ENCODE results near the gene UST.
"Not testable (repeated sequence)": the region's sequence is repeated elsewhere in the genome, so short reads cannot be mapped to it uniquely, and the experiment has no call there.

The UST gene

GRCh38 chr6:148954461-148954860 is 207.6 kb downstream of the UST start:
- Histone ChIP-seq H3K27me3 (ENCODE audit: control insufficient read depth, low read length) (peaks cover 10% of the 10 kb centered on the region; the same call in 1 of the 2 replicates), H3K36me3 (ENCODE audit: control insufficient read depth, low read length) (no peaks in the 10 kb centered on the region), H4K20me1 (ENCODE audit: control insufficient read depth, insufficient read depth, low read depth, low read length) (no peaks in the 10 kb centered on the region), H3F3A (ENCODE audit: control insufficient read depth, insufficient read depth) (no peaks in the 10 kb centered on the region), H3K4me3 (ENCODE audit: low read length) (no peak overlapping the region), H3K9me3 (ENCODE audit: control insufficient read depth, insufficient read depth, low read length) (no peaks in the 10 kb centered on the region), H3K4me2 (ENCODE audit: low read length) (no peak overlapping the region), H3K9me2 (replicated peaks; ENCODE audit: control insufficient read depth, low read length) (no peaks in the 10 kb centered on the region), H3K27ac (ENCODE audit: low read depth, low read length) (no peak overlapping the region), H3K79me2 (ENCODE audit: control insufficient read depth, low read length) (no peaks in the 10 kb centered on the region), H3K4me1 (ENCODE audit: control insufficient read depth, low read length) (no peaks in the 10 kb centered on the region)
- no peak for TF ChIP-seq CTCF (IDR thresholded peaks at IDR 0.05; ENCODE audit: low read depth, low read length, poor library complexity, severe bottlenecking)
- TF ChIP-seq EZH2phosphoT487 (IDR thresholded peaks at IDR 0.05; ENCODE audit: borderline replicate concordance, low read length): no peak

DNA sequence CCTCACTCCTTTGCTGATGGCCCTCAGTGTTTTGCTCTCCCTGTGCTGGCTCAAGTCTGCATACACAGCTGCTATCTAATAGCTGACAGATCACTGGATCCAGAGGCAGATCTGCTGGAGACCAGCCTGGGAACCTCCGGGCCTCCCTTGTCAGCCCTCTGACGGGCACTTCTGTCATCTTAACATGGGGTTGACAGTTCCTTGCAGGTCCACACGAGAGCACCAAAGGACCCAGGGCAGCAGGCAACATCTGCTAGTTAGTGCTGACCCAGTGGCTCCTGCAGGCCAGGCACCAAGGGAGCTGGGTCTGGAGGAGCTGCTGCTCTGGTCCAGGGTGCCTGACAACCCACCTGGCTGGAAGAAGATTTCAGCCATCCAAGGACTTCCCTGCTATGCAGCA is 208.1 kb downstream of the UST start:
- Histone ChIP-seq H3K79me2 (ENCODE audit: control insufficient read depth, low read length) (no peaks in the 10 kb centered on the region), H3K4me3 (ENCODE audit: low read length) (no peak overlapping the region), H3F3A (ENCODE audit: control insufficient read depth, insufficient read depth) (no peaks in the 10 kb centered on the region), H3K36me3 (ENCODE audit: control insufficient read depth, low read length) (no peaks in the 10 kb centered on the region), H4K20me1 (ENCODE audit: control insufficient read depth, insufficient read depth, low read depth, low read length) (no peaks in the 10 kb centered on the region), H3K9me2 (replicated peaks; ENCODE audit: control insufficient read depth, low read length) (no peaks in the 10 kb centered on the region), H3K9me3 (ENCODE audit: control insufficient read depth, insufficient read depth, low read length) (no peaks in the 10 kb centered on the region), H3K27me3 (ENCODE audit: control insufficient read depth, low read length) (peaks cover 10% of the 10 kb centered on the region; the same call in 1 of the 2 replicates), H3K4me1 (ENCODE audit: control insufficient read depth, low read length) (no peaks in the 10 kb centered on the region), H3K4me2 (ENCODE audit: low read length) (no peak overlapping the region), H3K27ac (ENCODE audit: low read depth, low read length) (no peak overlapping the region)
- TF ChIP-seq EZH2phosphoT487 (IDR thresholded peaks at IDR 0.05; ENCODE audit: borderline replicate concordance, low read length) (no peak), CTCF (IDR thresholded peaks at IDR 0.05; ENCODE audit: low read depth, low read length, poor library complexity, severe bottlenecking) (no peak)

- Histone ChIP-seq H3K79me2 (ENCODE audit: control insufficient read depth, low read length) (no peaks in the 10 kb centered on the region), H3K4me1 (ENCODE audit: control insufficient read depth, low read length) (no peaks in the 10 kb centered on the region), H3K9me2 (replicated peaks; ENCODE audit: control insufficient read depth, low read length) (no peaks in the 10 kb centered on the region), H3K27me3 (ENCODE audit: control insufficient read depth, low read length) (peaks cover 10% of the 10 kb centered on the region; the same call in 1 of the 2 replicates), H3F3A (ENCODE audit: control insufficient read depth, insufficient read depth) (no peaks in the 10 kb centered on the region), H3K4me3 (ENCODE audit: low read length) (no peak overlapping the region), H3K36me3 (ENCODE audit: control insufficient read depth, low read length) (no peaks in the 10 kb centered on the region), H3K9me3 (ENCODE audit: control insufficient read depth, insufficient read depth, low read length) (no peaks in the 10 kb centered on the region), H3K27ac (ENCODE audit: low read depth, low read length) (no peak overlapping the region), H4K20me1 (ENCODE audit: control insufficient read depth, insufficient read depth, low read depth, low read length) (no peaks in the 10 kb centered on the region), H3K4me2 (ENCODE audit: low read length) (no peak overlapping the region)
- TF ChIP-seq CTCF (IDR thresholded peaks at IDR 0.05; ENCODE audit: low read depth, low read length, poor library complexity, severe bottlenecking) (no peak), EZH2phosphoT487 (IDR thresholded peaks at IDR 0.05; ENCODE audit: borderline replicate concordance, low read length) (no peak)
These were observed 208.6 kb downstream of the UST start for GRCh38 chr6:148955441-148955840.

- H3K27me3 ChIP-seq (ENCODE audit: control insufficient read depth, low read length); H3K36me3 ChIP-seq (ENCODE audit: control insufficient read depth, low read length); H3K9me3 ChIP-seq (ENCODE audit: control insufficient read depth, insufficient read depth, low read length); H3F3A ChIP-seq (ENCODE audit: control insufficient read depth, insufficient read depth); H3K9me2 ChIP-seq (replicated peaks; ENCODE audit: control insufficient read depth, low read length); H3K4me2 ChIP-seq (ENCODE audit: low read length); H3K4me1 ChIP-seq (ENCODE audit: control insufficient read depth, low read length); H4K20me1 ChIP-seq (ENCODE audit: control insufficient read depth, insufficient read depth, low read depth, low read length); H3K79me2 ChIP-seq (ENCODE audit: control insufficient read depth, low read length); H3K4me3 ChIP-seq (ENCODE audit: low read length); H3K27ac ChIP-seq (ENCODE audit: low read depth, low read length): not testable (repeated sequence)
These were observed 209.3 kb downstream of the UST start for GRCh38 chr6:148956163-148956562.
